Stimulated activated CD4-positive, alpha-beta T cell treated with anti-CD3 and anti-CD28 coated beads, Interleukin-4, amount 100 ng/mL, for 1 hour (primary cell): ENCODE measurements around the gene PDLIM4.

Experiments
- DNase-seq: peaks from one replicate; pipeline ENCODE4 v3.0.0-alpha.2; 2020

Gene PDLIM4

DNA sequence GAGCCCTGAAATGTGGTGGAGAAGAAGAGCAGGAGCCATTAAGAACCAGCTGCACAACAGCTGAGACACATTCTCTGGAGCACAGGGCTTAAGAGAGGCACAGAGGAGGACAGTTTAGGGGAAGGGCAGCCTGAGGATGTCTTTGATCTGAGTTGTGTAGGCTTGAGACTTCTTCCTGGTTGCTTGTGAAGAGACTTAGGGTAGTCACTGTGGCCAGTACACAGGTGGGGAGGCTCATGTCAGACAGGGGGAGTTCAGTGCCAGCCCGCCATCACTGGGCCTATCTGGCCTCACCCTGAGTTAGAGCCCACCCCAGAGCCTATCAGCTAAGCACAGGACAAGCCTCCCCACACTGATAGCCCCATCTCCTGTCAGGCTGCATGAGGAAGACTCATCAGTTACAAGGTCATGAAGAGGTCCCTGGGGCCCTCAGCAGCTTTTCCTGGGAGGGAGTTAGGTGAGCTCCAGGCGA, 56.5 kb downstream of the PDLIM4 start:
- no peak for DNase-seq

DNA sequence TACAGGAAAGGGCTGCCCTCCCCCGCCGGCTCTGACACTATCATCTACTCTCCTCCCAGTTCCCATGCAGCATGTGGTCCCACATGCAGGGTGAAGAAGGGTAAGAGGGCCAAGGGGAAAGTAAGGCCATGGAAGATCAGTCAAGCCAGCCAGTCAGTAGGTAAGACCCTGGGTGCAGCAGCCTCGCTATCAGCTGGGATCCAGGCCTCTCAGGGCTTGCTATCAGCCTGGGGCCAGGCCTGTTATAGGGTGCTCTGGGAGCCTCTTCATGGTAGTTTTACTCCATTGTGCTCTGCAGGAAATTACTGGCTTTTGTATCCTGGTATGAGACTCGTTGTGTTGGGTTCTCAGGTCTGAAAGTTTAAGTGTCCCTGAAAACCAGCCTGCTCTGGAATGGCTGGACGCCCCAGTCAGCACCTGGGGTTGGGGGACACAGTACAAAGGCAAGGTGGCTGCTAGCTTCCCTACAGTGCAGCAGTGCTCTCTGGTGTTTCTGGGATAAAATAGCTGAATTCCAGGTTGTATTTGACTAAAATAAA, 58.1 kb downstream of the PDLIM4 start:
- DNase-seq, result no peak

DNA sequence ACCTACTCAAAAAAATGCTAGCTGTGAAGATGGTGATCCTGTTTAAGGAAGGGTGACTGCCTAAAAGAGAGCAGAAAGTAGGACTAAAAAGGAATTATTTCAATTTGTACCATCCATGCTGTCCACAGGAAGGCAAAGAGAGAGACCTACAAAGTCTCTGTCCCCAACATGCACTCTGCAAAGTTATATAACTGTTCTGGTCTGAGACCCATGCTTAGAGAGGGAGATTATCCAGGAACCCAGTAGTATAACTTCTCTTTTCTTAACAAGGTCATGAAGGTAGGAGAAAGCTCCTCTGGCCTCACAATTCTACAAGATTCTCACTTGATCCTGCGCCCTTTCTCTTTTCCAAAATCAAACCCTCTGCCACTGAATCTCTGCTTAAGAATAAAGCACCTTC, 62.5 kb downstream of the PDLIM4 start:
- no peak for DNase-seq

DNA sequence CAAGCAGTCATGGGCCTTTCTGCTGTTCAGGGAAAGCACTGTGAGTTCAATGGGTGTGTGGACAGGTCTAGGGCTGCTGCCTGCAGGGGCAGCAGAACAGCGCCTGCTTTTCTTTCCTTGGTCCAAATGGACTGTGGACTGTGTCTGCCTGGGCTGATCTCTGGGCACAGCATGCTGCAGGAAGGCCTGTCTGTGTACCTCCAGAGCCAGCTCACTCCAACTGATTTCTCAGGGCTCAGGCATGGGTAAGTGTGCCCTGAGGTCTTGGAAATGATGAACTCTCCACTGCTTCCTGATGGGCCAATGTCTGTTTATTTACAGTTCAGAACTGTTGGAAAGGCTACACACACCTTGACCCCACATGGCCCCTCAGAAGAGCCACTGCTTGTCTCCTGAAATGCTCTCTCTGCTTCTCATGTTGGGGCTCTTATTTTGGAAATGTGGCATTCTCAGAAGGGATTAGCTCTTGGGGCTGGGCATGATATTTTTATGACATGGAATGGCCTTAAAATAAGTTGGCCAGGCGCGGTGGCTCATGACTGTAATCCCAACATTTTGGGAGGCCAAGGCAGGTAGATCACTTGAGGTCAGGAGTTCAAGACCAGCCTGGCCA, 63.7 kb downstream of the PDLIM4 start:
- DNase-seq, result no peak

DNA sequence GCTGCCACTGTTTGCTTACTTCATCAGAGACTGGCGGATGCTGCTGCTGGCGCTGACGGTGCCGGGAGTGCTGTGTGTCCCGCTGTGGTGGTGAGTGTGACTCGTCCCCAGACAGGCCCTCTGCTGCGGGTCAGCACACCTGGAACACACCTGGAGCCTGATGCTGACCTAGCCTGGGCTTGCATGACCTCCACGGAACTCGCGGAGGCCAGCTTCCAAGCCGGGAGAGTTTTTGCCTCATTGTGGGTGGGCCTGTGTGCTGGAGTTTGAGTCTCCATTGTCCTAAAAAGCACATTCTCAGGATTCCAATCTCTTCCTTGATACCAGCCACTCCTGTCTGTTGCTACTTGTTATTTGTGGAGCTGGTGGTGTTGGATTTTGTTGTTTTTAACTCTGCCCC, 64.8 kb downstream of the PDLIM4 start:
- no peak for DNase-seq
